Endothelial cell of umbilical vein (primary cell): ENCODE data around the gene SNAP25. TPM values are rescaled to one million over a fixed set of nuclear protein-coding genes. Genes with fewer than 3 reads are reported as not detected.

Experiments
- BruUV-seq: library from RNA; stranded (reverse); fragments of 400-500 nt; replicated peaks from 2 replicates; lab custom pipeline; 2021; lab: Mats Ljungman, UMichigan
- CTCF ChIA-PET: fragments of 300-600, 350-600 bp; sonication (Branson Sonifier 250); formaldehyde crosslinking; loops from one replicate; lab custom pipeline; 2021; ENCODE audit warnings: antibody characterized with exemption, inconsistent platforms; lab: Charles Lee
- POLR2A ChIA-PET: fragments of 300-600, 350-600 bp; sonication (Branson Sonifier 250); formaldehyde crosslinking; loops from one replicate; lab custom pipeline; 2021; ENCODE audit warnings: antibody characterized with exemption, inconsistent platforms; lab: Charles Lee
- DNase-seq: peaks from one replicate; pipeline ENCODE4 v3.0.0-alpha.2; 2011; ENCODE audit warnings: low read depth, low spot score
- FAIRE-seq: peaks from 2 replicates; lab custom pipeline; 2011; peaks lifted over from hg19 to GRCh38; lab: Jason Lieb, UNC
- H2AFZ ChIP-seq: 2 replicates; pipeline ENCODE4 v1.6.0; 2012; ENCODE audit warnings: low read depth, low read length, control low read depth, inconsistent platforms
- H3K27ac ChIP-seq: 2 replicates; pipeline ENCODE4 v1.5.1; 2011; ENCODE audit warnings: low read depth, mild to moderate bottlenecking, control low read depth, low read length, moderate library complexity; ENCODE audit not compliant: insufficient read depth
- H3K27me3 ChIP-seq, 2 experiments: 2 replicates each; pipeline versions ENCODE4 v1.6.0 to v1.6.1; 2011; ENCODE audit warnings: low read length in 2 of 2, mixed read lengths in 1 of 2; ENCODE audit not compliant: control insufficient read depth in 2 of 2, insufficient read depth in 2 of 2
- H3K36me3 ChIP-seq, 2 experiments: 2 replicates in 1 of 2; 3 replicates in 1 of 2; pipeline ENCODE4 v1.5.1; 2011; ENCODE audit warnings: low read length in 2 of 2, mild to moderate bottlenecking in 1 of 2, moderate library complexity in 1 of 2; ENCODE audit not compliant: control insufficient read depth in 2 of 2, insufficient read depth in 2 of 2; ENCODE audit errors: extremely low read depth in 1 of 2
- H3K4me1 ChIP-seq: 3 replicates; pipeline ENCODE4 v1.5.1; 2011; ENCODE audit warnings: mild to moderate bottlenecking, low read length; ENCODE audit not compliant: control insufficient read depth, insufficient read depth; ENCODE audit errors: extremely low read depth
- H3K4me2 ChIP-seq: 2 replicates; pipeline ENCODE4 v1.6.1; 2011; ENCODE audit warnings: low read length, control low read depth, mixed read lengths; ENCODE audit not compliant: insufficient read depth
- H3K4me3 ChIP-seq, 3 experiments: fragments of 200-600 bp in 1 of 3; sonication (generic), shearing (Covaris generic) in 1 of 3; replicated peaks in 1 of 3; 2 replicates each; pipeline ENCODE4 v1.5.1; 2011 to 2016; ENCODE audit warnings: control low read depth in 3 of 3, low read length in 3 of 3, mild to moderate bottlenecking in 2 of 3, inconsistent platforms in 1 of 3, low read depth in 1 of 3, moderate library complexity in 1 of 3; ENCODE audit not compliant: insufficient read depth in 1 of 3
- H3K79me2 ChIP-seq: 2 replicates; pipeline ENCODE4 v1.6.0; 2012; ENCODE audit warnings: low read length, inconsistent platforms; ENCODE audit not compliant: control insufficient read depth, insufficient read depth
- H3K9ac ChIP-seq: replicated peaks from 2 replicates; pipeline ENCODE3; 2011; ENCODE audit warnings: low read length, control low read depth; ENCODE audit not compliant: insufficient read depth; ENCODE audit errors: extremely low read depth
- H3K9me1 ChIP-seq: replicated peaks from 3 replicates; pipeline ENCODE4 v1.6.0; 2011; ENCODE audit warnings: mild to moderate bottlenecking, low read length; ENCODE audit not compliant: control insufficient read depth, insufficient read depth; ENCODE audit errors: extremely low read depth
- H3K9me3 ChIP-seq: replicated peaks from 2 replicates; pipeline ENCODE4 v1.5.1; 2012; ENCODE audit warnings: low read length, inconsistent platforms; ENCODE audit not compliant: control insufficient read depth, insufficient read depth
- H4K20me1 ChIP-seq: replicated peaks from 2 replicates; pipeline ENCODE3; 2011; ENCODE audit warnings: mild to moderate bottlenecking, low read length; ENCODE audit not compliant: control insufficient read depth, insufficient read depth; ENCODE audit errors: extremely low read depth
- EZH2 ChIP-seq: IDR thresholded peaks from 2 replicates; pipeline ENCODE4 v1.6.1; 2012; ENCODE audit warnings: borderline replicate concordance, low read depth, mild to moderate bottlenecking, moderate library complexity, low read length, inconsistent platforms; ENCODE audit not compliant: severe bottlenecking
- FOS ChIP-seq: IDR thresholded peaks from 2 replicates; pipeline ENCODE4 v1.6.1; 2011; ENCODE audit warnings: mild to moderate bottlenecking, low read length, moderate library complexity, borderline replicate concordance; ENCODE audit not compliant: insufficient read depth
- GATA2 ChIP-seq: IDR thresholded peaks from 2 replicates; pipeline ENCODE4 v1.7.0; 2011; ENCODE audit warnings: low read depth, mild to moderate bottlenecking, moderate library complexity, mixed read lengths, low read length; ENCODE audit not compliant: insufficient read length, insufficient read depth
- JUN ChIP-seq: IDR thresholded peaks from 2 replicates; pipeline ENCODE4 v1.6.1; 2011; ENCODE audit warnings: borderline replicate concordance, low read depth; ENCODE audit not compliant: insufficient read length, insufficient read depth
- MYC ChIP-seq: IDR thresholded peaks from one replicate; pipeline ENCODE4 v1.6.1; 2011; ENCODE audit warnings: mild to moderate bottlenecking, low read depth, low read length
- POLR2A ChIP-seq: IDR thresholded peaks from 2 replicates; pipeline ENCODE4 v1.6.1; 2012; ENCODE audit warnings: low read depth, mild to moderate bottlenecking, control low read depth, low read length
- POLR2AphosphoS5 ChIP-seq: IDR thresholded peaks from 2 replicates; pipeline ENCODE4 v1.6.1; 2012; ENCODE audit warnings: low read depth, mild to moderate bottlenecking, control low read depth, low read length, moderate library complexity; ENCODE audit not compliant: insufficient read depth
- dilution Hi-C: fragments of 300-500 bp; cut with MboI; formaldehyde crosslinking; loops from one replicate; pipeline ENCODE4 v1.15.0; 2019; ENCODE audit warnings: low sequenced_read_pairs; ENCODE audit not compliant: extremely low pct_ligation_motif_present
- intact Hi-C: fragments of 100-400 bp; cut with micrococcal nuclease; formaldehyde crosslinking; loops from one replicate; pipeline ENCODE4 v1.10.0; 2022
- polyA plus RNA-seq, 4 experiments: library from polyadenylated mRNA; depleted of rRNA in 3 of 4; stranded (reverse) in 3 of 4; unstranded in 1 of 4; fragments of >200 nt; gene quantifications; 2 replicates each; pipeline versions ENCODE4 v1.2.1 to v1.2.3, GENCODE V29; 2011 to 2012; ENCODE audit warnings: missing spikeins in 1 of 4
- total RNA-seq: library from RNA; stranded (reverse); gene quantifications from 2 replicates; pipeline ENCODE4 v1.2.3, GENCODE V29; 2021
- TF ChIP-seq, protein P1 (sequence below), 2 donors: IDR thresholded peaks; 1 replicate in 1 of 2; 2 replicates in 1 of 2; pipeline ENCODE4 v1.5.1; 2011; ENCODE audit warnings: low read length in 2 of 2, mild to moderate bottlenecking in 2 of 2, moderate library complexity in 2 of 2, control low read depth in 1 of 2, inconsistent platforms in 1 of 2, low read depth in 1 of 2; ENCODE audit not compliant: insufficient read depth in 1 of 2; ENCODE audit errors: extremely low read depth in 1 of 2
- TF ChIP-seq, protein P2 (sequence below): IDR thresholded peaks from 2 replicates; pipeline ENCODE4 v1.6.1; 2011; ENCODE audit not compliant: insufficient read depth, insufficient read length

SNAP25 gene
- total and polyA plus RNA-seq, 2 donors (not counting 3 experiments of a cell fraction or from before 2014, with no cell fraction given): 3.9 to 4.4 TPM

DNA sequence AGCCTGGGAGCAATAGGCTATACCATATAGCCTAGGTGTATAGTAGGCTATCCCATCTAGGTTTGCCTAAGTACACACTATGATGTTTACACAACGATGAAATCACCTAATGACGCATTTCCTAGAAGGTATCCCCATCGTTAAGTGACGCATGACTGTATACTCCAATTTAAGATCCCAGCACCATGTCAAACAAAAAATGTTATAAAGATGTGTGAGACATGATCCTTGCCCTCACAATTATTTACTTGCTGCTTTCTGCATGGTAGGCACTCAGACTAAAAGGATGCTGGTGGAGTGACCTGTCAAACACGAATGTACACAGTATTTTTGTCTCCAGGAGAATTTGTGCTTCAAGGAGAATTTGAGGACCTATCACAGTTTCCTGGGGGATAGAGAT lies 32.3 kb downstream of the SNAP25 start:
- intact Hi-C loops: no loop called here
- dilution Hi-C loops: no loop called here
- TF ChIP-seq POLR2AphosphoS5: no peak
- no peak for TF ChIP-seq MYC
- TF ChIP-seq, protein P1, sequence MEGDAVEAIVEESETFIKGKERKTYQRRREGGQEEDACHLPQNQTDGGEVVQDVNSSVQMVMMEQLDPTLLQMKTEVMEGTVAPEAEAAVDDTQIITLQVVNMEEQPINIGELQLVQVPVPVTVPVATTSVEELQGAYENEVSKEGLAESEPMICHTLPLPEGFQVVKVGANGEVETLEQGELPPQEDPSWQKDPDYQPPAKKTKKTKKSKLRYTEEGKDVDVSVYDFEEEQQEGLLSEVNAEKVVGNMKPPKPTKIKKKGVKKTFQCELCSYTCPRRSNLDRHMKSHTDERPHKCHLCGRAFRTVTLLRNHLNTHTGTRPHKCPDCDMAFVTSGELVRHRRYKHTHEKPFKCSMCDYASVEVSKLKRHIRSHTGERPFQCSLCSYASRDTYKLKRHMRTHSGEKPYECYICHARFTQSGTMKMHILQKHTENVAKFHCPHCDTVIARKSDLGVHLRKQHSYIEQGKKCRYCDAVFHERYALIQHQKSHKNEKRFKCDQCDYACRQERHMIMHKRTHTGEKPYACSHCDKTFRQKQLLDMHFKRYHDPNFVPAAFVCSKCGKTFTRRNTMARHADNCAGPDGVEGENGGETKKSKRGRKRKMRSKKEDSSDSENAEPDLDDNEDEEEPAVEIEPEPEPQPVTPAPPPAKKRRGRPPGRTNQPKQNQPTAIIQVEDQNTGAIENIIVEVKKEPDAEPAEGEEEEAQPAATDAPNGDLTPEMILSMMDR (IDR thresholded peaks at IDR 0.05; ENCODE audit: extremely low read depth in 1 of 2, insufficient read depth in 1 of 2, low read depth in 1 of 2, low read length in 2 of 2): no peak
- TF ChIP-seq EZH2: no peak
- TF ChIP-seq GATA2: no peak
- no peak for TF ChIP-seq FOS
- TF ChIP-seq, protein P2, sequence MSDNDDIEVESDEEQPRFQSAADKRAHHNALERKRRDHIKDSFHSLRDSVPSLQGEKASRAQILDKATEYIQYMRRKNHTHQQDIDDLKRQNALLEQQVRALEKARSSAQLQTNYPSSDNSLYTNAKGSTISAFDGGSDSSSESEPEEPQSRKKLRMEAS: no peak
- TF ChIP-seq POLR2A: no peak
- TF ChIP-seq JUN: no peak
- ChIA-PET POLR2A (no interaction called here), CTCF (no interaction called here)
- H2AFZ ChIP-seq: no peak overlapping the region
- no peak overlapping the region for H3K27ac ChIP-seq
- H3K9me1 ChIP-seq: no peaks in the 10 kb centered on the region
- H3K9ac ChIP-seq: no peak overlapping the region
- H3K36me3 ChIP-seq: no peaks in the 10 kb centered on the region
- no peak overlapping the region for H3K4me2 ChIP-seq
- no peaks in the 10 kb centered on the region for H3K9me3 ChIP-seq
- no peaks in the 10 kb centered on the region for H3K79me2 ChIP-seq
- no peaks in the 10 kb centered on the region for H4K20me1 ChIP-seq
- no peaks in the 10 kb centered on the region for H3K4me1 ChIP-seq
- peaks cover 0 to 2% of the 10 kb centered on the region in 2 experiments for H3K27me3 ChIP-seq
- BruUV-seq: no TSS peak
- H3K4me3 ChIP-seq: no peak overlapping the region
- peak; percentile 4 for FAIRE-seq
- DNase-seq: no peak
